ENCODE measurements around the gene RCL1. TPM values are rescaled to one million over a fixed set of nuclear protein-coding genes. Genes with fewer than 3 reads are reported as not detected.
A peak's percentile ranks its signal among the peaks of the same experiment; 100 is the strongest.
"Not testable (repeated sequence)": the region's sequence is repeated elsewhere in the genome, so short reads cannot be mapped to it uniquely, and the experiment has no call there.

The RCL1 gene
- total RNA-seq, 1 experiment from 2014 or later, result 34.4 TPM

- Histone ChIP-seq H3K14ac (ENCODE audit: insufficient read depth, low read length) (no peak overlapping the region), H2BK12ac (ENCODE audit: insufficient read length, low read depth, low read length) (no peak overlapping the region), H3K9me3 (ENCODE audit: control insufficient read depth, low read depth, low read length) (no peaks in the 10 kb centered on the region), H3K18ac (ENCODE audit: insufficient read length, low read depth, low read length) (no peak overlapping the region), H4K91ac (ENCODE audit: insufficient read length, low read depth, low read length) (no peak overlapping the region), H2BK120ac (ENCODE audit: low read depth, low read length, poor library complexity, severe bottlenecking) (no peak overlapping the region), H3K4me2 (ENCODE audit: insufficient read depth, insufficient read length, low read length) (no peak overlapping the region), H2BK20ac (ENCODE audit: low read depth, low read length, poor library complexity, severe bottlenecking) (no peak overlapping the region), H4K5ac (ENCODE audit: insufficient read length, low read depth, low read length) (no peak overlapping the region), H3K79me2 (ENCODE audit: insufficient read depth, low read length) (no peaks in the 10 kb centered on the region), H3T11ph (ENCODE audit: low read length) (no peak overlapping the region), H3K9ac (ENCODE audit: extremely low read depth, insufficient read length, low read length) (no peak overlapping the region), H2BK5ac (ENCODE audit: insufficient read length, low read length) (no peak overlapping the region), H3K27me3 (ENCODE audit: insufficient read depth, low read length) (no peaks in the 10 kb centered on the region), H3K4me1 (ENCODE audit: insufficient read depth, low read length) (no peaks in the 10 kb centered on the region), H2BK15ac (ENCODE audit: low read depth, low read length) (no peak overlapping the region), H3K23ac (ENCODE audit: insufficient read length, low read depth, low read length) (no peak overlapping the region), H3K4ac (ENCODE audit: low read depth, low read length) (no peak overlapping the region), H3K56ac (ENCODE audit: insufficient read length, low read depth, low read length) (no peak overlapping the region), H2AFZ (ENCODE audit: low read length) (no peak overlapping the region), H3K79me1 (ENCODE audit: insufficient read depth, low read depth, low read length, poor library complexity, severe bottlenecking) (no peaks in the 10 kb centered on the region), H2AK5ac (ENCODE audit: insufficient read length, low read length) (no peak overlapping the region), H4K8ac (replicated peaks; ENCODE audit: insufficient read length, low read depth, low read length) (no peak overlapping the region), H3K27ac (ENCODE audit: insufficient read length, low read depth, low read length) (no peak overlapping the region), H4K20me1 (ENCODE audit: control insufficient read depth, insufficient read depth, insufficient read length) (no peaks in the 10 kb centered on the region), H3K23me2 (ENCODE audit: insufficient read length, low read depth, low read length, poor library complexity, severe bottlenecking) (no peaks in the 10 kb centered on the region)
- H3K4me3 Mint-ChIP-seq, result no peak overlapping the region
- H3K36me3 Mint-ChIP-seq (ENCODE audit: insufficient read depth in 1 of 3, low read depth in 3 of 3), result no peaks in the 10 kb centered on the region
- H3K27me3 Mint-ChIP-seq (ENCODE audit: low read depth), result no peaks in the 10 kb centered on the region
- DNase-seq, result no peak
- TF ChIP-seq CTCF (conservative IDR thresholded peaks at IDR 0.05), result peak; percentile 74
- no peaks in the 10 kb centered on the region for H3K4me1 Mint-ChIP-seq
- H3K9me3 Mint-ChIP-seq, result peaks cover 4% of the 10 kb centered on the region in 2 experiments; a peak in 3 of 5 replicates
- WGBS (ENCODE audit: extremely low coverage, insufficient read length, low lambda C conversion rate), result no CpG with 5 or more reads among the region's 8 CpGs
- H3K27ac Mint-ChIP-seq, result no peak overlapping the region; a peak in 1 of 7 replicates
Observed at GRCh38 chr9:4750023-4750673, 42.6 kb upstream of the RCL1 start.

DNA sequence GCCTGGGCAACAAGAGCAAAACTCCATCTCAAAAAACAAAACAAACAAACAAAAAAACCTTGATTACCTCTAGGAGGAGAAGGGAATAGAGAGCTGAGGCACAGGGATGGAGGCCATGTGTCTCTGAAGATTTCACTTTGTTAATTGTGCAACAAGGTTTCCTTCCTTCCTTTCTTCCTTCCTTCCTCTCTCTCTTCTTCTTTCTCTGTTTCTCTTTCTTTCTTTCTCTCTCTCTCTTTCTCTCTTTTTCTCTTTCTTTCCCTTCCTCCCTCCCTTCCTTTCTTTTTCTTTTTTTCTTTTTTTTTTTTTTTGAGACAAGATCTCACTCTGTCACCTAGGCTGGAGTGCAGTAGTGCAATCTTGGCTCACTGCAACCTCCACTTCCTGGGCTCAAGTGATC is 38.2 kb upstream of the RCL1 start:
- H3K27ac ChIP-seq (ENCODE audit: insufficient read length, low read depth, low read length); H3K23me2 ChIP-seq (ENCODE audit: insufficient read length, low read depth, low read length, poor library complexity, severe bottlenecking); H3K4me3 Mint-ChIP-seq; DNase-seq; H2BK20ac ChIP-seq (ENCODE audit: low read depth, low read length, poor library complexity, severe bottlenecking); H3K27me3 Mint-ChIP-seq (ENCODE audit: low read depth); H3K4ac ChIP-seq (ENCODE audit: low read depth, low read length); H3K14ac ChIP-seq (ENCODE audit: insufficient read depth, low read length); H4K91ac ChIP-seq (ENCODE audit: insufficient read length, low read depth, low read length); H3K27me3 ChIP-seq (ENCODE audit: insufficient read depth, low read length); H3K18ac ChIP-seq (ENCODE audit: insufficient read length, low read depth, low read length); H2BK120ac ChIP-seq (ENCODE audit: low read depth, low read length, poor library complexity, severe bottlenecking); H2BK5ac ChIP-seq (ENCODE audit: insufficient read length, low read length); H4K5ac ChIP-seq (ENCODE audit: insufficient read length, low read depth, low read length); H3T11ph ChIP-seq (ENCODE audit: low read length); H2AK5ac ChIP-seq (ENCODE audit: insufficient read length, low read length); H3K79me1 ChIP-seq (ENCODE audit: insufficient read depth, low read depth, low read length, poor library complexity, severe bottlenecking); H3K4me1 Mint-ChIP-seq; H3K23ac ChIP-seq (ENCODE audit: insufficient read length, low read depth, low read length); H3K4me1 ChIP-seq (ENCODE audit: insufficient read depth, low read length); H2BK15ac ChIP-seq (ENCODE audit: low read depth, low read length); H4K20me1 ChIP-seq (ENCODE audit: control insufficient read depth, insufficient read depth, insufficient read length); H3K4me2 ChIP-seq (ENCODE audit: insufficient read depth, insufficient read length, low read length); H3K36me3 Mint-ChIP-seq (ENCODE audit: insufficient read depth in 1 of 3, low read depth in 3 of 3); H3K79me2 ChIP-seq (ENCODE audit: insufficient read depth, low read length); H3K9me3 Mint-ChIP-seq; H4K8ac ChIP-seq (replicated peaks; ENCODE audit: insufficient read length, low read depth, low read length); H3K9ac ChIP-seq (ENCODE audit: extremely low read depth, insufficient read length, low read length); H2AFZ ChIP-seq (ENCODE audit: low read length); H2BK12ac ChIP-seq (ENCODE audit: insufficient read length, low read depth, low read length); H3K56ac ChIP-seq (ENCODE audit: insufficient read length, low read depth, low read length); H3K9me3 ChIP-seq (ENCODE audit: control insufficient read depth, low read depth, low read length): not testable (repeated sequence)
- H3K27ac Mint-ChIP-seq, result peak overlapping the region in 1 of 3 experiments; percentile 29; a peak in 1 of 7 replicates
